Parathyroid adenoma (tissue), 2 donors: ENCODE data around the gene PALLD.

Source experiments
- H2AFZ ChIP-seq: fragments of 300-600 bp; sonication (generic); one replicate; pipeline ENCODE4 v1.7.0; 2017; ENCODE audit warnings: antibody characterized with exemption, mild to moderate bottlenecking
- H3K27ac ChIP-seq: fragments of 300-600 bp; sonication (generic); one replicate; pipeline ENCODE4 v1.7.0; 2017
- H3K27me3 ChIP-seq: fragments of 300-600 bp; sonication (generic); one replicate; pipeline ENCODE4 v1.7.0; 2017; ENCODE audit warnings: low read length; ENCODE audit not compliant: control insufficient read depth, insufficient read depth
- H3K36me3 ChIP-seq: fragments of 300-600 bp; sonication (generic); one replicate; pipeline ENCODE4 v1.7.0; 2017; ENCODE audit warnings: low read length; ENCODE audit not compliant: control insufficient read depth, insufficient read depth
- H3K4me1 ChIP-seq: fragments of 300-600 bp; sonication (generic); one replicate; pipeline ENCODE4 v1.7.0; 2017; ENCODE audit warnings: control low read depth
- H3K4me2 ChIP-seq: fragments of 300-600 bp; sonication (generic); one replicate; pipeline ENCODE4 v1.7.0; 2017; ENCODE audit warnings: low read length
- H3K4me3 ChIP-seq: fragments of 300-600 bp; sonication (generic); one replicate; pipeline ENCODE4 v1.7.0; 2017; ENCODE audit warnings: low read depth, low read length
- H3K79me2 ChIP-seq: fragments of 300-600 bp; sonication (generic); one replicate; pipeline ENCODE4 v1.7.0; 2017; ENCODE audit warnings: control low read depth
- H3K9ac ChIP-seq: fragments of 300-600 bp; sonication (generic); one replicate; pipeline ENCODE4 v1.7.0; 2017; ENCODE audit warnings: mild to moderate bottlenecking
- H3K9me3 ChIP-seq: fragments of 300-600 bp; sonication (generic); one replicate; pipeline ENCODE4 v1.7.0; 2017; ENCODE audit warnings: low read length; ENCODE audit not compliant: control insufficient read depth
- TF ChIP-seq, protein P1 (sequence below): fragments of 300-600 bp; sonication (generic); IDR thresholded peaks from one replicate; pipeline ENCODE4 v1.7.0; 2017; ENCODE audit warnings: antibody characterized with exemption, mild to moderate bottlenecking
- donor health status: primary hyperparathyroidism.

Gene PALLD

GRCh38 chr4:168489616-168490015 is 7.2 kb upstream of the PALLD start:
- H3K36me3 ChIP-seq: no peaks in the 10 kb centered on the region
- no peak overlapping the region for H3K27ac ChIP-seq
- no peak overlapping the region for H3K4me3 ChIP-seq

GRCh38 chr4:168490711-168491110 is 6.1 kb upstream of the PALLD start:
- Histone ChIP-seq H3K36me3 (no peaks in the 10 kb centered on the region), H3K9me3 (no peaks in the 10 kb centered on the region), H2AFZ (no peak overlapping the region), H3K4me1 (no peaks in the 10 kb centered on the region), H3K9ac (no peak overlapping the region), H3K79me2 (no peaks in the 10 kb centered on the region), H3K27ac (no peak overlapping the region), H3K4me3 (no peak overlapping the region), H3K4me2 (no peak overlapping the region), H3K27me3 (no peaks in the 10 kb centered on the region)
- TF ChIP-seq, protein P1, sequence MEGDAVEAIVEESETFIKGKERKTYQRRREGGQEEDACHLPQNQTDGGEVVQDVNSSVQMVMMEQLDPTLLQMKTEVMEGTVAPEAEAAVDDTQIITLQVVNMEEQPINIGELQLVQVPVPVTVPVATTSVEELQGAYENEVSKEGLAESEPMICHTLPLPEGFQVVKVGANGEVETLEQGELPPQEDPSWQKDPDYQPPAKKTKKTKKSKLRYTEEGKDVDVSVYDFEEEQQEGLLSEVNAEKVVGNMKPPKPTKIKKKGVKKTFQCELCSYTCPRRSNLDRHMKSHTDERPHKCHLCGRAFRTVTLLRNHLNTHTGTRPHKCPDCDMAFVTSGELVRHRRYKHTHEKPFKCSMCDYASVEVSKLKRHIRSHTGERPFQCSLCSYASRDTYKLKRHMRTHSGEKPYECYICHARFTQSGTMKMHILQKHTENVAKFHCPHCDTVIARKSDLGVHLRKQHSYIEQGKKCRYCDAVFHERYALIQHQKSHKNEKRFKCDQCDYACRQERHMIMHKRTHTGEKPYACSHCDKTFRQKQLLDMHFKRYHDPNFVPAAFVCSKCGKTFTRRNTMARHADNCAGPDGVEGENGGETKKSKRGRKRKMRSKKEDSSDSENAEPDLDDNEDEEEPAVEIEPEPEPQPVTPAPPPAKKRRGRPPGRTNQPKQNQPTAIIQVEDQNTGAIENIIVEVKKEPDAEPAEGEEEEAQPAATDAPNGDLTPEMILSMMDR: no peak

More at GRCh38 chr4:168489616-168490015, 7.2 kb upstream of the PALLD start:
- TF ChIP-seq, protein P1: no peak
- Histone ChIP-seq H3K27me3 (no peaks in the 10 kb centered on the region), H3K79me2 (no peaks in the 10 kb centered on the region), H3K4me1 (no peaks in the 10 kb centered on the region), H3K9me3 (no peaks in the 10 kb centered on the region), H2AFZ (no peak overlapping the region), H3K4me2 (no peak overlapping the region), H3K9ac (no peak overlapping the region)

GRCh38 chr4:168491563-168491962 is 5.3 kb upstream of the PALLD start:
- Histone ChIP-seq H3K79me2 (no peaks in the 10 kb centered on the region), H3K4me2 (no peak overlapping the region), H3K36me3 (no peaks in the 10 kb centered on the region), H3K4me1 (no peaks in the 10 kb centered on the region), H3K27ac (no peak overlapping the region), H3K27me3 (no peaks in the 10 kb centered on the region), H2AFZ (no peak overlapping the region), H3K9me3 (no peaks in the 10 kb centered on the region), H3K4me3 (no peak overlapping the region), H3K9ac (no peak overlapping the region)
- TF ChIP-seq, protein P1: no peak

GRCh38 chr4:168498251-168498650 is 1.4 kb downstream of the PALLD start:
- Histone ChIP-seq H3K9ac (no peak overlapping the region), H2AFZ (no peak overlapping the region), H3K36me3 (no peaks in the 10 kb centered on the region), H3K4me1 (no peaks in the 10 kb centered on the region), H3K27me3 (no peaks in the 10 kb centered on the region), H3K79me2 (no peaks in the 10 kb centered on the region), H3K9me3 (no peaks in the 10 kb centered on the region), H3K4me2 (no peak overlapping the region), H3K27ac (no peak overlapping the region), H3K4me3 (no peak overlapping the region)
- TF ChIP-seq, protein P1: no peak

DNA sequence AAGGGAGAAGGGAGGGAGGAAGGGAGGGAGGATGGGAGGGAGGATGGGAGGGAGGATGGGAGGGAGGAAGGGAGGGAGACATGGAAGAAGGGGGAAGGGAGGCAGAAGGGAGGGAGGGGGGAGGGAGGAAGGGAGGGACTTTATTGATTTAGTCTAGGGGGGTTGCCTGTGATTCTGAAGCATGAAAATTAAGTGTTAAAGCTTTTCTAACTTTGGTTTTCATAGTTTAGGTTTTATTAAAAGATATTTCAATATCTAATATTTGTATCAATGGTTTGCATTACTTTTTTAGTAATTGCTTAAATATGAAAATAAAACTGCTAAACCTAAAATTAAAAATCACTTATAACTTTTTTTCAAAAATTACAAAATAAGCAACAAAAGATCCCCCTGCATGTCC is 2.4 kb downstream of the PALLD start:
- Histone ChIP-seq H3K36me3 (no peaks in the 10 kb centered on the region), H3K27me3 (no peaks in the 10 kb centered on the region), H3K4me2 (no peak overlapping the region), H2AFZ (no peak overlapping the region), H3K79me2 (no peaks in the 10 kb centered on the region), H3K9ac (no peak overlapping the region), H3K4me3 (no peak overlapping the region), H3K27ac (no peak overlapping the region), H3K4me1 (no peaks in the 10 kb centered on the region), H3K9me3 (no peaks in the 10 kb centered on the region)
- TF ChIP-seq, protein P1: no peak
